ENCODE data around the gene PCDH7.

DNA sequence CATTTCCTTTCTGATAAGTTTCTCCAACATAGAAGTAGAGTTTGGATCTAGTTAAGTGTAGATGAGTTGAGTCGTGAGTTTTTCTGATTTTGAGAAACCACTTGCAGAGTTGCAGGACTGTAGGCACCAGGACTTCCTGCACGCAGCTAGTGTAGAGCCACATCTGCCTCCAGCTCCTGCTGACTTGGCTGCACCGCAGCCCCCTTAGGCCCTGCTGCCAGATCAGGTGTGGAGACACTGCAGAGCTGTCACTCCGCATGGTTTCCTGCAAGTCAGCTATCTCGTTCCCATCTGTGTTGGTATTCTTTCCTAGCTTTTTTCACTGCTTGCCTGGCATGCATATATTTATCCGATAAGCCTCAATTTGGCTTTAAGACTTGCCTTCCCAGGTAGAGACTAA is 48.9 kb downstream of the PCDH7 start:
- TF ChIP-seq, protein P1, sequence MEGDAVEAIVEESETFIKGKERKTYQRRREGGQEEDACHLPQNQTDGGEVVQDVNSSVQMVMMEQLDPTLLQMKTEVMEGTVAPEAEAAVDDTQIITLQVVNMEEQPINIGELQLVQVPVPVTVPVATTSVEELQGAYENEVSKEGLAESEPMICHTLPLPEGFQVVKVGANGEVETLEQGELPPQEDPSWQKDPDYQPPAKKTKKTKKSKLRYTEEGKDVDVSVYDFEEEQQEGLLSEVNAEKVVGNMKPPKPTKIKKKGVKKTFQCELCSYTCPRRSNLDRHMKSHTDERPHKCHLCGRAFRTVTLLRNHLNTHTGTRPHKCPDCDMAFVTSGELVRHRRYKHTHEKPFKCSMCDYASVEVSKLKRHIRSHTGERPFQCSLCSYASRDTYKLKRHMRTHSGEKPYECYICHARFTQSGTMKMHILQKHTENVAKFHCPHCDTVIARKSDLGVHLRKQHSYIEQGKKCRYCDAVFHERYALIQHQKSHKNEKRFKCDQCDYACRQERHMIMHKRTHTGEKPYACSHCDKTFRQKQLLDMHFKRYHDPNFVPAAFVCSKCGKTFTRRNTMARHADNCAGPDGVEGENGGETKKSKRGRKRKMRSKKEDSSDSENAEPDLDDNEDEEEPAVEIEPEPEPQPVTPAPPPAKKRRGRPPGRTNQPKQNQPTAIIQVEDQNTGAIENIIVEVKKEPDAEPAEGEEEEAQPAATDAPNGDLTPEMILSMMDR (conservative IDR thresholded peaks at IDR 0.05; ENCODE audit: low read length) = no peak
- no peak for TF ChIP-seq EZH2phosphoT487 (IDR thresholded peaks at IDR 0.05; ENCODE audit: borderline replicate concordance, low read depth, low read length)

Data from OCI-LY7 (cell line).